Raji (cell line): Measurements from ENCODE around the gene PRRX2.

Source experiments
- POLR2A ChIP-seq: IDR thresholded peaks from 2 replicates; pipeline ENCODE4 v1.6.1; 2011; ENCODE audit warnings: low read depth, low read length, control low read depth; ENCODE audit not compliant: insufficient read depth

Gene PRRX2

GRCh38 chr9:129740174-129740573 is 74.7 kb downstream of the PRRX2 start:
- TF ChIP-seq POLR2A = no peak

- TF ChIP-seq POLR2A = no peak
Measured at GRCh38 chr9:129740666-129741464, 75.4 kb downstream of the PRRX2 start.

- TF ChIP-seq POLR2A = no peak
Measured at GRCh38 chr9:129745200-129745599, 79.8 kb downstream of the PRRX2 start.

GRCh38 chr9:129746092-129746777 is 80.8 kb downstream of the PRRX2 start:
- TF ChIP-seq POLR2A = no peak

- TF ChIP-seq POLR2A = no peak
Measured at GRCh38 chr9:129748249-129748648, 82.8 kb downstream of the PRRX2 start.

GRCh38 chr9:129749575-129749974 is 84.1 kb downstream of the PRRX2 start:
- TF ChIP-seq POLR2A = no peak

GRCh38 chr9:129750013-129750638 is 84.7 kb downstream of the PRRX2 start:
- TF ChIP-seq POLR2A = no peak

- TF ChIP-seq POLR2A = no peak
Measured at GRCh38 chr9:129751841-129752801, 86.7 kb downstream of the PRRX2 start.

- TF ChIP-seq POLR2A = no peak
Measured at GRCh38 chr9:129752900-129753729, 87.7 kb downstream of the PRRX2 start, which contains the start of gene PTGES. PTGES (minus strand) TSS chr9:129753042; CDS start chr9:129753012, 30 bp downstream.

GRCh38 chr9:129755151-129755550 is 89.7 kb downstream of the PRRX2 start:
- TF ChIP-seq POLR2A = no peak

GRCh38 chr9:129756191-129756590 is 90.7 kb downstream of the PRRX2 start:
- no peak for TF ChIP-seq POLR2A

- TF ChIP-seq POLR2A = no peak
Measured at GRCh38 chr9:129757045-129757444, 91.6 kb downstream of the PRRX2 start.

- no peak for TF ChIP-seq POLR2A
Measured at GRCh38 chr9:129759319-129759718, 93.9 kb downstream of the PRRX2 start.

- no peak for TF ChIP-seq POLR2A
Measured at GRCh38 chr9:129759804-129760502, 94.5 kb downstream of the PRRX2 start.
